GM12878 (cell line): ENCODE data around the gene WHAMM. TPM values are rescaled to one million over a fixed set of nuclear protein-coding genes. Genes with fewer than 3 reads are reported as not detected.

Experiments
- ATAC-seq: fragments of 200-7000 bp; cut with Tn5 transposase; 3 replicates; pipeline ENCODE4 v1.9.1; 2020; ENCODE audit warnings: mild to moderate bottlenecking, moderate library complexity
- BruUV-seq: library from RNA; stranded (reverse); fragments of 400-500 nt; replicated peaks from 2 replicates; lab custom pipeline; 2021; lab: Mats Ljungman, UMichigan
- CTCF ChIA-PET: fragments of 300-600 bp; sonication (Branson Sonifier 250); formaldehyde crosslinking; extraction: SDS; loops from one replicate; lab custom pipeline; 2021; ENCODE audit warnings: inconsistent platforms; lab: Yijun Ruan, JAX
- POLR2A ChIA-PET: fragments of 350-600 bp; formaldehyde crosslinking; extraction: SDS; loops from one replicate; lab custom pipeline; 2021; ENCODE audit warnings: inconsistent platforms; lab: Charles Lee
- RAD21 ChIA-PET: fragments of 300-600 bp; sonication (Branson Sonifier 250); formaldehyde crosslinking; loops from one replicate; lab custom pipeline; 2023; ENCODE audit warnings: antibody characterized with exemption; ENCODE audit not compliant: unreplicated experiment; lab: Charles Lee
- SMC1A ChIA-PET: fragments of 300-600 bp; sonication (Branson Sonifier 250); formaldehyde crosslinking; loops from one replicate; lab custom pipeline; 2023; ENCODE audit not compliant: unreplicated experiment, uncharacterized antibody; lab: Charles Lee
- DNase-seq: peaks from one replicate; pipeline ENCODE4 v3.0.0-alpha.2; 2011; ENCODE audit warnings: low read depth, low spot score
- FAIRE-seq: peaks from 3 replicates; lab custom pipeline; 2011; peaks lifted over from hg19 to GRCh38; lab: Jason Lieb, UNC
- H2AFZ ChIP-seq: 2 replicates; pipeline ENCODE4 v1.6.0; 2011; ENCODE audit warnings: low read depth, low read length, control low read depth; ENCODE audit not compliant: control insufficient read depth
- H3K27ac ChIP-seq: 2 replicates; pipeline ENCODE4 v1.5.1; 2011; ENCODE audit warnings: control low read depth; ENCODE audit not compliant: control insufficient read depth, insufficient read depth
- H3K27me3 ChIP-seq, 2 experiments: replicated peaks in 1 of 2; 2 replicates each; pipeline versions ENCODE4 v1.6.0 to v1.6.1; 2011; ENCODE audit warnings: low read length in 1 of 2; ENCODE audit not compliant: control insufficient read depth in 2 of 2, insufficient read depth in 2 of 2
- H3K36me3 ChIP-seq, 2 experiments: 2 replicates each; pipeline ENCODE4 v1.5.1; 2011; ENCODE audit warnings: low read length in 1 of 2; ENCODE audit not compliant: control insufficient read depth in 2 of 2, insufficient read depth in 2 of 2
- H3K4me1 ChIP-seq: 2 replicates; pipeline ENCODE4 v1.6.1; 2011; ENCODE audit warnings: mild to moderate bottlenecking, low read length, moderate library complexity, mixed read lengths; ENCODE audit not compliant: control insufficient read depth, insufficient read depth
- H3K4me2 ChIP-seq: 2 replicates; pipeline ENCODE4 v1.6.0; 2011; ENCODE audit warnings: control low read depth; ENCODE audit not compliant: control insufficient read depth, insufficient read depth
- H3K4me3 ChIP-seq: fragments of 200-600 bp; sonication (generic); 2 replicates; pipeline ENCODE4 v1.5.1; 2016
- H3K79me2 ChIP-seq: 2 replicates; pipeline ENCODE4 v1.6.0; 2011; ENCODE audit warnings: low read length; ENCODE audit not compliant: control insufficient read depth, insufficient read depth
- H3K9ac ChIP-seq: 2 replicates; pipeline ENCODE4 v1.8.0; 2011; ENCODE audit warnings: low read length, control low read depth, mixed read lengths; ENCODE audit not compliant: control insufficient read depth, insufficient read depth
- H3K9me3 ChIP-seq: replicated peaks from 3 replicates; pipeline ENCODE4 v1.5.1; 2011; ENCODE audit warnings: mild to moderate bottlenecking, low read length; ENCODE audit not compliant: control insufficient read depth, insufficient read depth
- H4K20me1 ChIP-seq: 2 replicates; pipeline ENCODE4 v1.6.0; 2011; ENCODE audit not compliant: control insufficient read depth, insufficient read depth
- CHD1 ChIP-seq: IDR thresholded peaks from 2 replicates; pipeline ENCODE4 v1.6.1; 2012; ENCODE audit warnings: low read depth, low read length, improper control_type of control experiment
- ESRRA ChIP-seq: IDR thresholded peaks from 2 replicates; pipeline ENCODE4 v1.6.1; 2012; ENCODE audit warnings: mild to moderate bottlenecking, low read length, improper control_type of control experiment
- FOS ChIP-seq: IDR thresholded peaks from 3 replicates; pipeline ENCODE4 v1.6.1; 2011; ENCODE audit warnings: borderline replicate concordance; ENCODE audit not compliant: insufficient read length; ENCODE audit errors: extremely low read depth
- FOXK2 ChIP-seq: fragments of 450-650 bp; IDR thresholded peaks from 2 replicates; pipeline ENCODE4 v1.6.1; 2017; ENCODE audit warnings: mild to moderate bottlenecking, moderate library complexity
- GATAD2B ChIP-seq: fragments of 450-650 bp; conservative IDR thresholded peaks from 2 replicates; pipeline ENCODE4 v1.6.1; 2017; ENCODE audit warnings: low read depth, mild to moderate bottlenecking, moderate library complexity
- JUND ChIP-seq: IDR thresholded peaks from 2 replicates; pipeline ENCODE4 v1.6.1; 2012; ENCODE audit warnings: low read depth, mild to moderate bottlenecking, low read length, improper control_type of control experiment, moderate library complexity
- KLF5 ChIP-seq: fragments of 450-650 bp; IDR thresholded peaks from 2 replicates; pipeline ENCODE4 v1.6.1; 2014; ENCODE audit warnings: mild to moderate bottlenecking; ENCODE audit not compliant: partially characterized antibody
- MTA2 ChIP-seq: fragments of 450-650 bp; IDR thresholded peaks from 2 replicates; pipeline ENCODE4 v1.6.1; 2016; ENCODE audit warnings: low read depth, mild to moderate bottlenecking, moderate library complexity
- NBN ChIP-seq: fragments of 450-650 bp; IDR thresholded peaks from 2 replicates; pipeline ENCODE4 v1.6.1; 2016
- NRF1 ChIP-seq: conservative IDR thresholded peaks from 2 replicates; pipeline ENCODE4 v1.6.1; 2011; ENCODE audit warnings: mild to moderate bottlenecking, low read depth, low read length, improper control_type of control experiment
- PKNOX1 ChIP-seq: fragments of 450-650 bp; IDR thresholded peaks from 2 replicates; pipeline ENCODE4 v1.6.1; 2016; ENCODE audit warnings: mild to moderate bottlenecking
- SKIL ChIP-seq: fragments of 450-650 bp; IDR thresholded peaks from 2 replicates; pipeline ENCODE4 v1.6.1; 2017; ENCODE audit warnings: mild to moderate bottlenecking, low read depth, inconsistent platforms; ENCODE audit not compliant: poor library complexity, severe bottlenecking
- WRNIP1 ChIP-seq: IDR thresholded peaks from 2 replicates; pipeline ENCODE4 v1.6.1; 2011; ENCODE audit warnings: low read depth, low read length, improper control_type of control experiment, borderline replicate concordance
- ZNF207 ChIP-seq: fragments of 450-650 bp; IDR thresholded peaks from 2 replicates; pipeline ENCODE4 v1.6.1; 2014; ENCODE audit warnings: antibody characterized with exemption, mild to moderate bottlenecking, borderline replicate concordance
- WGBS: methylation state at CpG from one replicate; pipeline ENCODE4 v1.1.6; 2016; ENCODE audit warnings: low lambda C conversion rate; ENCODE audit not compliant: insufficient replicate concordance, insufficient coverage; ENCODE audit errors: missing lambda C conversion rate; 5-methylcytosine and 5-hydroxymethylcytosine counted together
- in situ Hi-C: fragments of 300-500 bp; cut with MboI; formaldehyde crosslinking; loops from 9 replicates; pipeline ENCODE4 v1.14.3; 2018; ENCODE audit warnings: mixed read lengths
- intact Hi-C: fragments of 100-400 bp; cut with micrococcal nuclease; formaldehyde crosslinking; loops from one replicate; pipeline ENCODE4 v1.14.2; 2022; ENCODE audit not compliant: unreplicated experiment
- polyA plus RNA-seq, 11 experiments: library from polyadenylated mRNA; depleted of rRNA in 4 of 11; unstranded in 6 of 11; stranded (reverse) in 5 of 11; fragments of >200 nt; fragmentation: Nextera tagmentation in 4 of 11; fragmentation: Illumina TruSeq in 1 of 11; extraction: Ambion mirVana in 4 of 11; extraction: Trizol in 1 of 11; gene quantifications; 1 replicate in 1 of 11; 2 replicates in 10 of 11; pipeline versions ENCODE4 v1.2.1 to v1.2.3, GENCODE V29; 2011 to 2016; ENCODE audit warnings: inconsistent platforms in 2 of 11, missing spikeins in 2 of 11, low read depth in 1 of 11
- total RNA-seq, 4 experiments: library from RNA; depleted of rRNA in 3 of 4; stranded (reverse); fragments of >200 nt in 3 of 4; fragmentation: Illumina TruSeq in 1 of 4; extraction: Trizol in 1 of 4; gene quantifications; 2 replicates each; pipeline versions ENCODE4 v1.2.1 to v1.2.3, GENCODE V29; 2013 to 2021

WHAMM gene
- total and polyA plus RNA-seq, 10 of the 15 experiments (the other 5 are each of a cell fraction or from before 2014, with no cell fraction given): 0.87 to 6.7 (median 2.5) TPM

- Histone ChIP-seq H3K79me2 (no peaks in the 10 kb centered on the region), H3K9me3 (no peaks in the 10 kb centered on the region), H2AFZ (no peak overlapping the region), H3K4me1 (no peaks in the 10 kb centered on the region), H3K4me2 (no peak overlapping the region), H3K4me3 (no peak overlapping the region), H4K20me1 (no peaks in the 10 kb centered on the region), H3K9ac (no peak overlapping the region), H3K36me3 (no peaks in the 10 kb centered on the region), H3K27ac (no peak overlapping the region)
- SMC1A ChIA-PET: no interaction called here
- CTCF ChIA-PET: no interaction called here
- 79% methylated on average over 20 of the region's 21 CpGs for WGBS
- FAIRE-seq (no peak), ATAC-seq (no peak), DNase-seq (no peak)
- intact Hi-C loops: no loop called here
- RAD21 ChIA-PET: no interaction called here
- in situ Hi-C loops: no loop called here
- no TSS peak for BruUV-seq
- TF ChIP-seq NRF1 (no peak), FOS (no peak), GATAD2B (no peak), ZNF207 (no peak), PKNOX1 (no peak), KLF5 (no peak), WRNIP1 (no peak), JUND (no peak), NBN (no peak), FOXK2 (no peak), CHD1 (no peak), MTA2 (no peak), SKIL (no peak), ESRRA (no peak)
- TF ChIP-seq, all 136 proteins: peak for 0
- H3K27me3 ChIP-seq: no peaks in the 10 kb centered on the region
- POLR2A ChIA-PET: no interaction called here
Observed at GRCh38 chr15:82854554-82854953, 45.1 kb downstream of the WHAMM start.
